Activated naive CD4-positive, alpha-beta T cell treated with anti-CD3 and anti-CD28 coated beads, Interleukin-2, amount 10 ng/mL, durations not matched to agents 7 days and 5 days (primary cell): ENCODE results near the gene PPP1R3E.
"Not testable (repeated sequence)": the region's sequence is repeated elsewhere in the genome, so short reads cannot be mapped to it uniquely, and the experiment has no call there.

ENCODE experiments used
- CTCF ChIA-PET: fragments of 350-600 bp; sonication (Branson Sonifier 250); formaldehyde crosslinking; loops from one replicate; lab custom pipeline; 2021; ENCODE audit warnings: antibody characterized with exemption; lab: Charles Lee
- DNase-seq: peaks from one replicate; pipeline ENCODE4 v3.0.0-alpha.2; 2020
- H3K27ac Mint-ChIP-seq: one replicate; pipeline ENCODE4 v1.8.0; 2021; ENCODE audit warnings: mild to moderate bottlenecking, moderate library complexity, mixed read lengths
- H3K27me3 Mint-ChIP-seq: one replicate; pipeline ENCODE4 v1.8.0; 2021; ENCODE audit warnings: mild to moderate bottlenecking, mixed read lengths
- H3K36me3 Mint-ChIP-seq: one replicate; pipeline ENCODE4 v1.8.0; 2021; ENCODE audit warnings: mixed read lengths
- H3K4me1 Mint-ChIP-seq: one replicate; pipeline ENCODE4 v1.8.0; 2021; ENCODE audit warnings: mixed read lengths
- H3K4me3 Mint-ChIP-seq: one replicate; pipeline ENCODE4 v1.8.0; 2021; ENCODE audit warnings: mild to moderate bottlenecking, moderate library complexity, mixed read lengths
- H3K9me3 Mint-ChIP-seq: one replicate; pipeline ENCODE4 v1.8.0; 2021; ENCODE audit warnings: mixed read lengths

Gene PPP1R3E

GRCh38 chr14:23297096-23297495 is 5.6 kb downstream of the PPP1R3E start:
- Mint-ChIP-seq H3K9me3 (no peaks in the 10 kb centered on the region), H3K4me3 (no peak overlapping the region), H3K36me3 (peaks cover 24% of the 10 kb centered on the region), H3K27me3 (peaks cover 5% of the 10 kb centered on the region), H3K4me1 (peaks cover 33% of the 10 kb centered on the region), H3K27ac (no peak overlapping the region)
- CTCF ChIA-PET = interaction anchor here (1.2 to 2.2 kb wide), 7 partner anchors 10 to 176 kb away, joined by 3 to 10 read pairs (median 3); partner anchors contain the start of genes HOMEZ and PABPN1
- no peak for DNase-seq

DNA sequence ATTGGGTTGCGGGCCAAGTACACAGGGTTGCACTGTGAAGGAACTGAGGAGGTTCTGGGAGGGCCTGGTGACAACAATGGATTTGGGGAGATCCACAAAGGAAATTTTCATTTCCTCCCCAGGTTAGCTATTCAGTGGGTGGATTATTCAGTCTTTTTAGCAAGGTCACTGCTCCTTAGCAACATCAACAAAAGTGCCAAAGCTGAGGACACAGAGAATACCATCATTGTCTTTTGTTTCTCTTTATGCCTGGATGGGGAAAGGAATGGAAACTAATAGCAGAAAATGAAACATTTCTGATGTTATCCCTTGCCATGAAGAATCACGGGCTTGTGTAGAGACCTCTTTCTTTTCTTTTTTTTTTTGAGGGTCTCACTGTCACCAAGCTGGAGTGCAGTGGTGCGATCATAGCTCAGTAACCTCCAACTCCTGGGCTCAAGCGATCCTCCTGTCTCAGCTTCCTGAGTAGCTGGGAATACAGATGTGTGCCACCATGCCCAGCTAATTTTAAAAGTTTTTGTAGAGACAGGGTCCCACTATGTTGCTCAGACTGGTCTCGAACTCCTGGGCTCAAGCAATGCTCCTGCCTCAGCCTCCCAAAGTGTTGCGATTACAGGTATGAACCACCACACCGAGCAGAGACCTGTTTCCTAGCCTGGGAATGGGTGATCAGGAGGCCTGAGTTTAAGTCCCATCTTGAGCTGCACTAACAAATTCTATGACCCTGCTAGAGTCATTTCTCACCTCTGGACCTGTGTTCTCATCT is 6.5 kb downstream of the PPP1R3E start:
- CTCF ChIA-PET = interaction anchor here (0.8 to 2.7 kb wide), 9 partner anchors 9 to 175 kb away, joined by 3 to 10 read pairs (median 3); partner anchors contain the start of genes HOMEZ and PABPN1
- DNase-seq = no peak
- Mint-ChIP-seq H3K9me3 (no peaks in the 10 kb centered on the region), H3K36me3 (peaks cover 24% of the 10 kb centered on the region), H3K27me3 (peaks cover 5% of the 10 kb centered on the region), H3K4me1 (peaks cover 33% of the 10 kb centered on the region), H3K4me3 (no peak overlapping the region), H3K27ac (no peak overlapping the region)

- H3K36me3 Mint-ChIP-seq = peaks cover 21% of the 10 kb centered on the region
- CTCF ChIA-PET = interaction anchor here (0.6 to 2.7 kb wide), 10 partner anchors 9 to 1463 kb away, joined by 3 to 13 read pairs (median 4); partner anchors contain the start of gene HOMEZ
- H3K9me3 Mint-ChIP-seq = no peaks in the 10 kb centered on the region
- H3K27me3 Mint-ChIP-seq = peaks cover 5% of the 10 kb centered on the region
- H3K4me3 Mint-ChIP-seq = no peak overlapping the region
- DNase-seq = peak; percentile 65
- peaks cover 27% of the 10 kb centered on the region for H3K4me1 Mint-ChIP-seq
- H3K27ac Mint-ChIP-seq = peak overlapping the region; percentile 79
Observed at GRCh38 chr14:23294734-23295561, 7.7 kb downstream of the PPP1R3E start.

DNA sequence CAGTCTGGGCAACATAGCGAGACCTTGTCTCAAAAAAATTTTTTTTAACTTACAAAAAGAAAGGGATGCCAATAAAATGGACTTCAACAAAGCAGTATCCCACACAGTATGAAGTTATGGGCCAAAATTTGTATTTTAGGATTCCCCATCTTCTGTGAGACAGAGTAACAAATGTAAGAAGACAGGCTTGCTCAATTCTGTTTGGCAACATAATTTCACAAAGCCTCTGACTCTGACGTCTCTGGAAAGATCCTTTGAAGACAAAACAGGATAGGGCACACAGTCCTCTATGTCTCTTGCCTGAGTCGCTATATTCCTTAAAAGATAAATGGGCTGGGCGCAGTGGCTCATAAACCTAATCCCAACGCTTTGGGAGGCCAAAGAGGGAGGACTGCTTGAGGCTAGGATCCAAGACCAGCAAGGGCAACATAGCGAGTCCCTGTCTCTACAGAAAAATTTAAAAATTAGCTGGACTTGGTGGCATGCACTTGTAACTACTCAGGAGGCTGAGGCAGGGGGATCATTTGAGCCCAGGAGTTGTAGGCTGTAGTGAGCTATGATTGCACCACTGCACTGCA is 15.7 kb downstream of the PPP1R3E start:
- Mint-ChIP-seq H3K4me3 (peak overlapping the region; percentile 98), H3K4me1 (peaks cover 30% of the 10 kb centered on the region), H3K9me3 (no peaks in the 10 kb centered on the region), H3K27me3 (peaks cover 6% of the 10 kb centered on the region), H3K27ac (peak overlapping the region; percentile 94), H3K36me3 (peaks cover 5% of the 10 kb centered on the region)
- no peak for DNase-seq
- CTCF ChIA-PET = interaction anchor here (1.0 to 2.5 kb wide), 9 partner anchors 8 to 273 kb away, joined by 4 to 16 read pairs (median 4); partner anchors contain the start of genes PABPN1 and PPP1R3E

DNA sequence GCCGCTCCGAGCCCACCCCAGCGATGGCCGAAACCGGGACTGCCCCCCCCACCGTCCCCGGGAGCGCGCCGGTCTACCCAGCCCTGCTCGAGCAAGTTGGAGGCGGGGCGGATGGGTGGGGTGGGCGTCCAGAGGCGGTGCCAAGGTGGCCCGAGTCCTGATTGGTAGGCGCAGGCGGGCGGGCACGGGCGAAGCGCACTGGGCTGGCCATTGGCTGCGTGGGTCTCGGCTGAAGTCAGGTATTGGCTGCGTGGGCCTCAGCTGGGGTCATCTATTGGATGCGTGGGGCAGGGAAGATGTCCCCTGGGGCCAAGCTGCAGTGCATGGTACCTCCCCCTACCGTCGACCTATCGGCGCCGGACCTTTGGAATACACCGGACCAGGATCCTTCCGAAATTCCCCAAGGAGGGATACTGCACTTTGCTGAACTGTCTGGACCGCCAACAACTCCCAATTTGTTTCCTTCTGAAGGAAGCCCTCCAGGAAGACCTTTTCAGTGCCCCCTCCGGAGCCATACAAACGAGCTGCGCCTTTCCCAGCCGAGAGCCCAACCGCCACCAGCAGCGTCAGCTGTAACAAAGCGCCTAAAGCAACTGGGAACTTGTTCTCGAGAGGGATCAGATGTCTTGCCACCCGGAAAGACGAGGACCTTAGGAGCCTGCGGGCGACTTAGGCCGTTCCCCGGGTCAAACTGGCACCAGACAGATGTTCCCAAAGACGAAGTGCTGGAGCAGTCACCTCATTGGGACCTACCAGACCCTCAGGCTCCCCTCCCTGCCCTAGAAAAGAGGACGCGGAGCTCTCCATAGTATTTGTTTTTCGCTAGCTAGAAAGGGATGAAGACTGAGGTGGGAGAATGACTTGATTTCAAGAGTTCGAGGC is 16.4 kb downstream of the PPP1R3E start, which contains the start of gene HOMEZ:
TSS of gene HOMEZ (minus strand) at position 113 of the 882 bp plus-strand sequence. CDS start 180 bp downstream, outside the sequence.
- peak; percentile 99 for DNase-seq
- H3K9me3 Mint-ChIP-seq = no peaks in the 10 kb centered on the region
- H3K4me1 Mint-ChIP-seq = peaks cover 30% of the 10 kb centered on the region
- H3K27ac Mint-ChIP-seq = peak within 1 kb of the TSS; percentile 94
- CTCF ChIA-PET = interaction anchor here (1.0 to 2.5 kb wide), 9 partner anchors 9 to 274 kb away, joined by 4 to 16 read pairs (median 4); partner anchors contain the start of genes PABPN1 and PPP1R3E
- H3K36me3 Mint-ChIP-seq = peaks cover 5% of the 10 kb centered on the region
- peak within 1 kb of the TSS; percentile 98 for H3K4me3 Mint-ChIP-seq
- peaks cover 6% of the 10 kb centered on the region for H3K27me3 Mint-ChIP-seq

DNA sequence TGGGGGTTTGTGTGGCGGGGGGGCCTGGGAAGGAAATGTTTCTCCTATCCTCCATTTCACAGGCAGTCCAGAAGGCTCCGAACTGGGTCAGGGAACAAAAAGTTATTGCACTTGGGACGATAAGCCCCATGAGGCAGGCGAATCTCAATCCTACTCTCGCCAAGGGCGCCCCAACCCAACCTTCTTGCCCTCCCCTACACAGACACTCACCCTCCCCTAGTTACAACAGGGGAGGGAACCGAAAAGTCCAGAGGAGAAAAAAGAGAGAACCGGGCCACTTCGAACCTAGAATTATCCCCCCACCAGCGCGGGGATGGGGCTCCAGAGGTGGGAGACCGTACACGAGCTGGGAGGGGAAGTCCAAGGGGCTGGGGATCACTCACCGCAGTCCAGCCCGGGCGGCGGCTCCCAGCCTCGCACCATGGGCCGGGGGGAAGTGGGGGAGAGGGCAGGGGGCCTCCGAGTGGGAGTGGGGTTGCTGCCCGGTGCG is 17.1 kb downstream of the PPP1R3E start:
- Mint-ChIP-seq H3K9me3 (no peaks in the 10 kb centered on the region), H3K27ac (peak overlapping the region; percentile 92), H3K4me3 (peak overlapping the region; percentile 98), H3K4me1 (peaks cover 30% of the 10 kb centered on the region), H3K27me3 (peaks cover 6% of the 10 kb centered on the region), H3K36me3 (peaks cover 5% of the 10 kb centered on the region)
- no peak for DNase-seq
- CTCF ChIA-PET = interaction anchor here (1.3 to 2.5 kb wide), 7 partner anchors 9 to 274 kb away, joined by 4 to 16 read pairs (median 5); partner anchors contain the start of genes PABPN1 and PPP1R3E

DNA sequence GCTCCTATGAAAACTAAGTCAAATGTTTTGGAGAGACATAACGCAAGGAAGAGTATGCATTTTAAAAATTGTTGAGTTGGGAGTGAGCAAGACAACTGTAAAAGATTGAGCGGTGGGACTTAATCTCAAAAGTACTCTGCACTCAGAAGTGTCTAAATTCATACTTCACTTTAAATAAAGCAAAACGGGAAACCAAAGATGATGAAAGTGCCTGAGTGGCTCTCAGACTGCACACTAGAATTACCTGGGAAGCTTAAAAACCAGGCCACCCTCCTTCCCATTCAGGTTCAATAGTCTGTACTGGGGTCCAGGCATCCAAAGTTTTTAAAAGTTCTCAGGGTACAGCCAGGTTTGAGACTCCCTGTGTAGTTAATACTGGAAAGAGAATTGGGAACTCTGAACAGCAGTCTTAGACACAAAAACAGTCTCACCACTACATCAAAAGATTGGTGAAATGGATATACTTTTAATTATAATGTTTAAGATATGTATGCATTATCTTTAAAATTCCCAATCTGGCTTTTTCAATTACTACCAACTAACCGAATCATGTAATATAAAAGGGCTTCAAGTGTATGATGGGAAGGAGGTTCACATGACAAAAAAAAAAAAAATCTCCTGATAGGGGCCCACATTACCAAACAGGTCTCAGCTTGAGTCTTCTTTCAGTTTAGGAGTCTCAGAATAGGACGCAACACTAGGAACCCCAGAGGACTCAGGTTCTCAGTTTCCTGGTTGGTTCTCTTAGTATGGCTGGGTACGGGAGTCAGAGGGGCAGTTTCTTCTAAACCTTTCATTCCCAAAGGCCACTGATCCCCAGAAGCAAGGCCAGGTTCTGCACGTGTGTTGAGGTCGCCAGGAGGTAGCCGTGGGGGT is 17.8 kb downstream of the PPP1R3E start:
- Mint-ChIP-seq H3K27ac (peak overlapping the region; percentile 92), H3K4me3 (peak overlapping the region; percentile 98), H3K27me3 (peaks cover 6% of the 10 kb centered on the region), H3K4me1 (peaks cover 30% of the 10 kb centered on the region), H3K9me3 (no peaks in the 10 kb centered on the region), H3K36me3 (peaks cover 3% of the 10 kb centered on the region)
- CTCF ChIA-PET = interaction anchor here (0.6 to 2.5 kb wide), 4 partner anchors 10 to 207 kb away, joined by 3 to 13 read pairs (median 4); no protein-coding TSS in a partner anchor
- peak; percentile 37 for DNase-seq

- CTCF ChIA-PET = interaction anchor here (1.5 kb wide), 1 partner anchor 14 kb away, joined by 3 read pairs; no protein-coding TSS in a partner anchor
- Mint-ChIP-seq H3K4me3 (no peak overlapping the region), H3K36me3 (peaks cover 5% of the 10 kb centered on the region), H3K27me3 (no peaks in the 10 kb centered on the region), H3K27ac (peak overlapping the region; percentile 3), H3K4me1 (peaks cover 20% of the 10 kb centered on the region), H3K9me3 (no peaks in the 10 kb centered on the region)
- no peak for DNase-seq
Observed at GRCh38 chr14:23281247-23281646, 21.4 kb downstream of the PPP1R3E start.

GRCh38 chr14:23277928-23278327 is 24.7 kb downstream of the PPP1R3E start:
- not testable (repeated sequence) for H3K27me3 Mint-ChIP-seq, H3K36me3 Mint-ChIP-seq, H3K4me1 Mint-ChIP-seq, H3K4me3 Mint-ChIP-seq, DNase-seq, H3K27ac Mint-ChIP-seq, H3K9me3 Mint-ChIP-seq
- CTCF ChIA-PET = interaction anchor here (1.3 kb wide), 1 partner anchor 18 kb away, joined by 3 read pairs; no protein-coding TSS in a partner anchor

- Mint-ChIP-seq H3K27ac (no peak overlapping the region), H3K27me3 (no peaks in the 10 kb centered on the region), H3K36me3 (peaks cover 3% of the 10 kb centered on the region), H3K4me3 (no peak overlapping the region), H3K4me1 (no peaks in the 10 kb centered on the region), H3K9me3 (no peaks in the 10 kb centered on the region)
- no peak for DNase-seq
- CTCF ChIA-PET = interaction anchor here (0.6 to 1.5 kb wide), 5 partner anchors 19 to 242 kb away, joined by 3 to 4 read pairs (median 3); partner anchors contain the start of gene PSMB5
Observed at GRCh38 chr14:23277189-23277588, 25.5 kb downstream of the PPP1R3E start.

DNA sequence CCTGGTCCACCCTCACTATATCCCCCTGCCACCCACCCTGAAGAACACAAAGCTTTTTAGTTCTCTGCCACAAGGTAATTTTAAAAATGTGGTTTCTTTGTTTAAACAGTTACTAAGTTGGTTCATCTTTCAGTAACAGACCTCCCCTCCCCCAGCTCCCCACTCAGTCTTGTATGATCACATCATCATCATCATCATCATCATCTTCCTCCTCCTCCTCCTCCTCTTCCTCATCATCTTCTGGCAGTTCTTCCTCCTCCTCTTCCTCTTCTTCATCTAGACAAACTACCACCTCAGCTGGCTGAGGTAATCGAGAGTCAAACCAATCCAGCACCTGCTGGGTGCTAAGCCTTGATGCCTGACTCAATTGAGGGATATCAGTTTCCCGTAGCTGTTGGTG is 27.2 kb downstream of the PPP1R3E start:
- H3K9me3 Mint-ChIP-seq = no peaks in the 10 kb centered on the region
- CTCF ChIA-PET = interaction anchor here (0.6 kb wide), 1 partner anchor 25 kb away, joined by 3 read pairs; no protein-coding TSS in a partner anchor

DNA sequence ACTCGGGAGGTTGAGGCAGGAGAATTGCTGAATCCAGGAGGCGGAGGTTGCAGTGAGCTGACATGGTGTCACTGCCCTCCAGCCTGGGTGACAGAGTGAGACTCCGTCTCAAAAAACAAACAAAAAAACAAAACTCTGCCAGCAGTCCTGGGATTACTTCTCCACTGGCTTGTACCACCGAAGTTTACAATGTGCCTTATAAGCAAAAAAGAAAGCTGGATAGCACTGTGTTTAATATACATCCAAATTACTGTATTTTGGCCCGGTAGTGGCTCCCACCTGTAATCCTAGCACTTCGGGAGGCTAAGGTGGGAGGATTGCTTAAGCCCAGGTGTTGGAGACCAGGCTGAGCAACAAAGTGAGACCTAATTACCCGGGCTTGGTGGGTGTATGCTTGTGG is 33.5 kb downstream of the PPP1R3E start:
- Mint-ChIP-seq H3K36me3 (no peaks in the 10 kb centered on the region), H3K27ac (no peak overlapping the region), H3K9me3 (no peaks in the 10 kb centered on the region), H3K4me1 (no peaks in the 10 kb centered on the region), H3K27me3 (no peaks in the 10 kb centered on the region), H3K4me3 (no peak overlapping the region)
- CTCF ChIA-PET = interaction anchor here (1.2 to 2.0 kb wide), 3 partner anchors 31 to 290 kb away, joined by 3 to 6 read pairs (median 3); no protein-coding TSS in a partner anchor
- no peak for DNase-seq

More for the DNA sequence above, 27.2 kb downstream of the PPP1R3E start:
- Mint-ChIP-seq H3K27ac (no peak overlapping the region), H3K36me3 (peaks cover 3% of the 10 kb centered on the region), H3K4me3 (no peak overlapping the region), H3K27me3 (no peaks in the 10 kb centered on the region), H3K4me1 (no peaks in the 10 kb centered on the region)
- DNase-seq = no peak
